A549 (cell line): ENCODE data around the gene BRPF1.

Source experiments
- BHLHE40 ChIP-seq: IDR thresholded peaks from 2 replicates; pipeline ENCODE4 v1.6.1; 2012; ENCODE audit warnings: low read depth, low read length, inconsistent platforms
- CTCF ChIP-seq: fragments of >200 bp; sonication (Bioruptor Twin); formaldehyde crosslinking; IDR thresholded peaks from 3 replicates; pipeline ENCODE4 v1.5.1; 2016
- ELK1 ChIP-seq: fragments of 150-350 bp; IDR thresholded peaks from 2 replicates; pipeline ENCODE4 v1.6.1; 2014; ENCODE audit warnings: low read depth, mild to moderate bottlenecking, low read length
- JUN ChIP-seq, 2 experiments: fragments of >200 bp; sonication (Bioruptor Twin); formaldehyde crosslinking; IDR thresholded peaks; 2 replicates in 1 of 2; 3 replicates in 1 of 2; pipeline ENCODE4 v1.6.1; 2016 to 2017
- JUNB ChIP-seq: fragments of >200 bp; sonication (Bioruptor Twin); formaldehyde crosslinking; IDR thresholded peaks from 2 replicates; pipeline ENCODE4 v1.6.1; 2016
- NFE2L2 ChIP-seq: fragments of 150-350 bp; conservative IDR thresholded peaks from 2 replicates; pipeline ENCODE4 v1.6.1; 2014; ENCODE audit warnings: low read length
- NPAS2 ChIP-seq: fragments of 250-450 bp; sonication (Bioruptor Pico); IDR thresholded peaks from 2 replicates; pipeline ENCODE4 v1.8.0; 2022; ENCODE audit warnings: mild to moderate bottlenecking, moderate library complexity, borderline replicate concordance
- POLR2A ChIP-seq: IDR thresholded peaks from 2 replicates; pipeline ENCODE4 v1.6.1; 2012; ENCODE audit warnings: mild to moderate bottlenecking, low read length
- RCOR1 ChIP-seq: fragments of 150-350 bp; IDR thresholded peaks from 2 replicates; pipeline ENCODE4 v1.6.1; 2014; ENCODE audit warnings: antibody characterized with exemption, low read length, low read depth
- SREBF2 ChIP-seq: fragments of 450-650 bp; IDR thresholded peaks from 2 replicates; pipeline ENCODE4 v1.6.1; 2014; ENCODE audit warnings: mild to moderate bottlenecking, moderate library complexity
- TP53 ChIP-seq: fragments of 250-450 bp; sonication (Bioruptor Pico); IDR thresholded peaks from 2 replicates; pipeline ENCODE4 v1.5.0; 2021; ENCODE audit warnings: mild to moderate bottlenecking, moderate library complexity
- USF2 ChIP-seq: fragments of 450-650 bp; IDR thresholded peaks from 2 replicates; pipeline ENCODE4 v1.6.1; 2014; ENCODE audit warnings: antibody characterized with exemption
- ZNF302 ChIP-seq: fragments of 250-450 bp; sonication (Bioruptor Pico); IDR thresholded peaks from 2 replicates; pipeline ENCODE4 v1.9.0; 2021; ENCODE audit warnings: inconsistent platforms, mild to moderate bottlenecking, moderate library complexity

GRCh38 chr3:9715136-9715535, 16.4 kb upstream of the BRPF1 start:
- TF ChIP-seq CTCF (no peak), RCOR1 (no peak), POLR2A (no peak), USF2 (no peak), NPAS2 (no peak), JUNB (no peak), JUN (IDR thresholded peaks at IDR 0.05) (no peak), SREBF2 (no peak), NFE2L2 (no peak), BHLHE40 (no peak), ELK1 (no peak), ZNF302 (CRISPR knock-in tag) (no peak), TP53 (CRISPR knock-in tag) (no peak)
